ENCODE measurements around the gene THNSL1. TPM values are rescaled to one million over a fixed set of nuclear protein-coding genes. Genes with fewer than 3 reads are reported as not detected.
"Not testable (repeated sequence)": the region's sequence is repeated elsewhere in the genome, so short reads cannot be mapped to it uniquely, and the experiment has no call there.

THNSL1 gene
- total and polyA plus RNA-seq, 9 of the 15 experiments (the other 6 are each of a cell fraction or from before 2014, with no cell fraction given): 4.5 to 8.6 (median 6.3) TPM

DNA sequence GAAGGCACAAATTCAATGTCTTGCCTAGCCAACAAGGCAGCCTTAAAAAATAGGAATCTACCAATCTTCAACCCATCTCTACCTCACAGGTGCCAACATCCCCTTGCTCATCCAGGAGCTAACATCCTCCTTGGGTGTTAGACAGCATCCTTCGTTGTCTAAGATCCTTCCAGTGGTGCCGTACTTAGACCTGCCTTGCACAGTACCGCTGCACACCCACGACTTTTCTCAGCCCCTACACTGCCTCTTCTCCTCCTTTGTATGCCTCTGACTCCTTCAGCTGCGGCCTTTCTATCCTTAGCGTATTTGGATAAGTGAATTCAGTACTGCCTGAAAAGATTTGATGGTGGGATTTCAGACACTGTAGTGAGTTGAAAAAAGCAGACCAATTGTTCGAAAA lies 48.1 kb upstream of the THNSL1 start (continued):
- TF ChIP-seq, protein P1, sequence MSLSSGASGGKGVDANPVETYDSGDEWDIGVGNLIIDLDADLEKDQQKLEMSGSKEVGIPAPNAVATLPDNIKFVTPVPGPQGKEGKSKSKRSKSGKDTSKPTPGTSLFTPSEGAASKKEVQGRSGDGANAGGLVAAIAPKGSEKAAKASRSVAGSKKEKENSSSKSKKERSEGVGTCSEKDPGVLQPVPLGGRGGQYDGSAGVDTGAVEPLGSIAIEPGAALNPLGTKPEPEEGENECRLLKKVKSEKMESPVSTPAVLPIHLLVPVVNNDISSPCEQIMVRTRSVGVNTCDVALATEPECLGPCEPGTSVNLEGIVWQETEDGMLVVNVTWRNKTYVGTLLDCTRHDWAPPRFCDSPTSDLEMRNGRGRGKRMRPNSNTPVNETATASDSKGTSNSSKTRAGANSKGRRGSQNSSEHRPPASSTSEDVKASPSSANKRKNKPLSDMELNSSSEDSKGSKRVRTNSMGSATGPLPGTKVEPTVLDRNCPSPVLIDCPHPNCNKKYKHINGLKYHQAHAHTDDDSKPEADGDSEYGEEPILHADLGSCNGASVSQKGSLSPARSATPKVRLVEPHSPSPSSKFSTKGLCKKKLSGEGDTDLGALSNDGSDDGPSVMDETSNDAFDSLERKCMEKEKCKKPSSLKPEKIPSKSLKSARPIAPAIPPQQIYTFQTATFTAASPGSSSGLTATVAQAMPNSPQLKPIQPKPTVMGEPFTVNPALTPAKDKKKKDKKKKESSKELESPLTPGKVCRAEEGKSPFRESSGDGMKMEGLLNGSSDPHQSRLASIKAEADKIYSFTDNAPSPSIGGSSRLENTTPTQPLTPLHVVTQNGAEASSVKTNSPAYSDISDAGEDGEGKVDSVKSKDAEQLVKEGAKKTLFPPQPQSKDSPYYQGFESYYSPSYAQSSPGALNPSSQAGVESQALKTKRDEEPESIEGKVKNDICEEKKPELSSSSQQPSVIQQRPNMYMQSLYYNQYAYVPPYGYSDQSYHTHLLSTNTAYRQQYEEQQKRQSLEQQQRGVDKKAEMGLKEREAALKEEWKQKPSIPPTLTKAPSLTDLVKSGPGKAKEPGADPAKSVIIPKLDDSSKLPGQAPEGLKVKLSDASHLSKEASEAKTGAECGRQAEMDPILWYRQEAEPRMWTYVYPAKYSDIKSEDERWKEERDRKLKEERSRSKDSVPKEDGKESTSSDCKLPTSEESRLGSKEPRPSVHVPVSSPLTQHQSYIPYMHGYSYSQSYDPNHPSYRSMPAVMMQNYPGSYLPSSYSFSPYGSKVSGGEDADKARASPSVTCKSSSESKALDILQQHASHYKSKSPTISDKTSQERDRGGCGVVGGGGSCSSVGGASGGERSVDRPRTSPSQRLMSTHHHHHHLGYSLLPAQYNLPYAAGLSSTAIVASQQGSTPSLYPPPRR (CRISPR knock-in tag; IDR thresholded peaks at IDR 0.05; ENCODE audit: borderline replicate concordance): no peak

DNA sequence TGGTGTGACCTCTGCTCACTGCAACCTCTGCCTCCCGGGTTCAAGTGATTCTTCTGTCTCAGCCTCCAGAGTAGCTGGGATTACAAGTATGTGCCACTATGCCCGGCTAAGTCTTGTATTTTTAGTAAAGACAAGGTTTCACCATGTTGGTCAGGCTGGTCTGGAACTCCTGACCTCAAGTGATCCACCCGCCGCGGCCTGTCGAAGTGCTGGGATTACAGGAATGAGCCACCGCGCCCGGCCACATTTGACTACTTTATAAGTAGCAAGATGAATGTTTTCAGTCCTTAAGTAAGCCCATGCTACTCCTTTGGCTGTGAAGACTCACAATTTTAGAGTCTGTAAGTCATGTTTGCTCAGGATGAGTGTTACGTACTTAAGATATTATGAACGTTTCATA lies 47.5 kb upstream of the THNSL1 start:
- BruUV-seq (replicated peaks); H3K27ac ChIP-seq (ENCODE audit: extremely low read depth, low read depth, low read length); H3K4me2 ChIP-seq (ENCODE audit: insufficient read depth, low read length); POLR2A ChIA-PET; H2AFZ ChIP-seq (ENCODE audit: low read depth, low read length); H3K9ac ChIP-seq (ENCODE audit: insufficient read depth in 1 of 2, low read depth in 2 of 2, low read length in 2 of 2); H3K4me1 ChIP-seq (replicated peaks in 1 of 2; ENCODE audit: control insufficient read depth in 2 of 2, insufficient read depth in 2 of 2, low read length in 2 of 2); in situ Hi-C loops (cut with MboI); H3K36me3 ChIP-seq (ENCODE audit: control insufficient read depth, insufficient read depth, low read length); H3K4me3 ChIP-seq; H3K9me3 ChIP-seq (replicated peaks; ENCODE audit: control insufficient read depth, insufficient read depth, low read depth, low read length); ATAC-seq; FAIRE-seq; H3K9me1 ChIP-seq (ENCODE audit: control insufficient read depth, insufficient read depth, low read length); H4K20me1 ChIP-seq (replicated peaks; ENCODE audit: control insufficient read depth, insufficient read depth, low read length); H3K27me3 ChIP-seq (ENCODE audit: control insufficient read depth in 2 of 2, insufficient read depth in 2 of 2, low read length in 2 of 2); CTCF ChIA-PET (ENCODE audit: low intra/inter-chr PET ratio); H3K79me2 ChIP-seq (ENCODE audit: control insufficient read depth, insufficient read depth, low read length); DNase-seq (ENCODE audit: extremely low read depth in 1 of 4, low spot score in 3 of 4); intact Hi-C loops (cut with micrococcal nuclease): not testable (repeated sequence)
- 76% methylated on average over 11 of the region's 11 CpGs for WGBS (ENCODE audit: insufficient coverage, low coverage, missing lambda C conversion rate)
